GM18526 (cell line): ENCODE measurements around the gene CIB1.

Experiments used
- POLR2A ChIP-seq: IDR thresholded peaks from 3 replicates; pipeline ENCODE4 v1.6.1; 2011; ENCODE audit not compliant: insufficient read length; ENCODE audit errors: extremely low read depth

Gene CIB1

GRCh38 chr15:90233387-90234095 lies at the start of gene CIB1:
CIB1 (minus strand) TSS chr15:90233941; CDS start chr15:90233885, 56 bp downstream.
- TF ChIP-seq POLR2A: no peak

- TF ChIP-seq POLR2A: no peak
These were observed 37.9 kb upstream of the CIB1 start for GRCh38 chr15:90271459-90272166.

- TF ChIP-seq POLR2A: no peak
These were observed 36.9 kb upstream of the CIB1 start for GRCh38 chr15:90270502-90271150.

- TF ChIP-seq POLR2A: no peak
These were observed 34.7 kb upstream of the CIB1 start for GRCh38 chr15:90268415-90268814.

- TF ChIP-seq POLR2A: no peak
These were observed 32.7 kb upstream of the CIB1 start for GRCh38 chr15:90266485-90266884.

GRCh38 chr15:90266061-90266431 lies 32.3 kb upstream of the CIB1 start:
- no peak for TF ChIP-seq POLR2A

- peak; percentile 97 for TF ChIP-seq POLR2A
These were observed 31.7 kb upstream of the CIB1 start, which contains the start of gene NGRN for GRCh38 chr15:90265271-90266060. NGRN (plus strand) TSS chr15:90265672; CDS start chr15:90265713, 41 bp downstream.

GRCh38 chr15:90264671-90265070 lies 30.9 kb upstream of the CIB1 start:
- no peak for TF ChIP-seq POLR2A

GRCh38 chr15:90262426-90262825 lies 28.7 kb upstream of the CIB1 start:
- no peak for TF ChIP-seq POLR2A

- TF ChIP-seq POLR2A: no peak
These were observed 28.1 kb upstream of the CIB1 start for GRCh38 chr15:90261811-90262210.

- TF ChIP-seq POLR2A: no peak
These were observed 25.8 kb upstream of the CIB1 start for GRCh38 chr15:90259524-90259923.

GRCh38 chr15:90257776-90258175 lies 24.0 kb upstream of the CIB1 start:
- no peak for TF ChIP-seq POLR2A

- TF ChIP-seq POLR2A: no peak
These were observed 15.6 kb upstream of the CIB1 start, which contains the start of gene TTLL13 for GRCh38 chr15:90249203-90249863. TTLL13 (plus strand) TSS chr15:90249556; CDS start chr15:90250631, 1,075 bp downstream.

- no peak for TF ChIP-seq POLR2A
These were observed 15.1 kb upstream of the CIB1 start for GRCh38 chr15:90248789-90249202.
